HepG2 (cell line): Measurements from ENCODE around the gene PROX1. TPM values are rescaled to one million over a fixed set of nuclear protein-coding genes. Genes with fewer than 3 reads are reported as not detected.

Experiments used
- ATAC-seq: fragments of 200-7000 bp; cut with Tn5 transposase; 3 replicates; pipeline ENCODE4 v1.9.1; 2020; ENCODE audit warnings: mild to moderate bottlenecking, moderate library complexity
- BruUV-seq: library from RNA; stranded (reverse); fragments of 400-500 nt; replicated peaks from 2 replicates; lab custom pipeline; 2021; lab: Mats Ljungman, UMichigan
- CTCF ChIA-PET: fragments of 300-600 bp; formaldehyde crosslinking; extraction: SDS; loops from one replicate; lab custom pipeline; 2021; ENCODE audit warnings: low total read pairs, inconsistent platforms, low intra/inter-chr PET ratio; lab: Yijun Ruan, JAX
- POLR2A ChIA-PET: fragments of 350-600 bp; sonication (Branson Sonifier 250); formaldehyde crosslinking; loops from one replicate; lab custom pipeline; 2020; ENCODE audit warnings: antibody characterized with exemption, inconsistent platforms; lab: Yijun Ruan, JAX
- DNase-seq: peaks from one replicate; pipeline ENCODE4 v3.0.0-alpha.2; 2015; ENCODE audit warnings: low spot score
- FAIRE-seq: peaks from 3 replicates; lab custom pipeline; 2011; peaks lifted over from hg19 to GRCh38; lab: Jason Lieb, UNC
- H2AFZ ChIP-seq: one replicate; pipeline ENCODE4 v1.6.1; 2011; ENCODE audit warnings: low read length, inconsistent platforms
- H3K27ac ChIP-seq: fragments of 300-600 bp; 3 replicates; pipeline ENCODE4 v1.8.0; 2011; ENCODE audit warnings: mixed run types, mild to moderate bottlenecking, mixed read lengths, low read length, inconsistent platforms; ENCODE audit not compliant: insufficient read depth; ENCODE audit errors: extremely low read length
- H3K27me3 ChIP-seq, 2 experiments: fragments of 200-600 bp in 1 of 2; 2 replicates in 1 of 2; 3 replicates in 1 of 2; pipeline versions ENCODE4 v1.6.0 to v1.8.0; 2011; ENCODE audit warnings: low read length in 2 of 2, mild to moderate bottlenecking in 2 of 2, moderate library complexity in 2 of 2, inconsistent platforms in 1 of 2; ENCODE audit not compliant: insufficient read depth in 2 of 2, control insufficient read depth in 1 of 2
- H3K36me3 ChIP-seq, 2 experiments: fragments of 200-600 bp in 1 of 2; replicated peaks in 1 of 2; 2 replicates in 1 of 2; 3 replicates in 1 of 2; pipeline versions ENCODE4 v1.5.1 to v1.8.0; 2011; ENCODE audit warnings: low read length in 2 of 2, inconsistent platforms in 1 of 2; ENCODE audit not compliant: insufficient read depth in 2 of 2, control insufficient read depth in 1 of 2
- H3K4me1 ChIP-seq: 2 replicates; pipeline ENCODE4 v1.5.1; 2012; ENCODE audit warnings: low read length, inconsistent platforms; ENCODE audit not compliant: insufficient read depth
- H3K4me2 ChIP-seq: 2 replicates; pipeline ENCODE4 v1.6.0; 2011; ENCODE audit warnings: low read depth, low read length, inconsistent platforms
- H3K4me3 ChIP-seq, 3 experiments: fragments of 200-600 bp in 1 of 3; sonication (generic), shearing (Covaris generic) in 1 of 3; replicated peaks in 1 of 3; 2 replicates each; pipeline ENCODE4 v1.5.1; 2011 to 2016; ENCODE audit warnings: low read length in 3 of 3, inconsistent platforms in 2 of 3, low read depth in 2 of 3, mild to moderate bottlenecking in 2 of 3, control low read depth in 1 of 3, mixed read lengths in 1 of 3; ENCODE audit not compliant: insufficient read depth in 1 of 3
- H3K79me2 ChIP-seq: one replicate; pipeline ENCODE4 v1.6.1; 2011; ENCODE audit warnings: low read length, inconsistent platforms; ENCODE audit not compliant: insufficient read depth
- H3K9ac ChIP-seq: 2 replicates; pipeline ENCODE4 v1.6.0; 2011; ENCODE audit warnings: mild to moderate bottlenecking, low read depth, low read length, inconsistent platforms; ENCODE audit not compliant: insufficient read depth
- H3K9me3 ChIP-seq: 2 replicates; pipeline ENCODE4 v1.5.1; 2012; ENCODE audit warnings: mild to moderate bottlenecking, low read length
- H4K20me1 ChIP-seq: 2 replicates; pipeline ENCODE4 v1.6.0; 2011; ENCODE audit warnings: inconsistent platforms, mild to moderate bottlenecking, low read length, moderate library complexity; ENCODE audit not compliant: insufficient read depth
- ARNT2 ChIP-seq: sonication (generic); formaldehyde crosslinking; IDR thresholded peaks from 2 replicates; pipeline ENCODE4 v1.8.0; 2022; ENCODE audit warnings: mild to moderate bottlenecking, low read depth, missing genetic modification reagents, moderate library complexity
- ATF3 ChIP-seq: sonication (generic); formaldehyde crosslinking; IDR thresholded peaks from 2 replicates; pipeline ENCODE4 v1.4.0; 2020; ENCODE audit warnings: missing genetic modification reagents
- BHLHE40 ChIP-seq: IDR thresholded peaks from 2 replicates; pipeline ENCODE4 v1.6.1; 2011; ENCODE audit warnings: low read length, improper control_type of control experiment
- ELF4 ChIP-seq: sonication (generic); formaldehyde crosslinking; IDR thresholded peaks from 2 replicates; pipeline ENCODE4 v1.5.0; 2020; ENCODE audit warnings: missing genetic modification reagents, mild to moderate bottlenecking, moderate library complexity, borderline replicate concordance
- HES4 ChIP-seq: sonication (generic); formaldehyde crosslinking; IDR thresholded peaks from 2 replicates; pipeline ENCODE4 v1.9.0; 2021; ENCODE audit warnings: mild to moderate bottlenecking, missing genetic modification reagents, borderline replicate concordance
- HOXA7 ChIP-seq: sonication (generic); formaldehyde crosslinking; IDR thresholded peaks from 2 replicates; pipeline ENCODE4 v1.8.1; 2022; ENCODE audit warnings: mild to moderate bottlenecking, missing genetic modification reagents, moderate library complexity
- KAT7 ChIP-seq: IDR thresholded peaks from 2 replicates; pipeline ENCODE4 v1.6.1; 2018; ENCODE audit warnings: borderline replicate concordance, missing compliant biosample characterization
- KDM3A ChIP-seq: IDR thresholded peaks from 2 replicates; pipeline ENCODE4 v1.6.1; 2018; ENCODE audit warnings: low read depth, missing compliant biosample characterization
- NFRKB ChIP-seq: fragments of 450-650 bp; IDR thresholded peaks from 2 replicates; pipeline ENCODE4 v1.6.1; 2017
- SMARCE1 ChIP-seq: fragments of 450-650 bp; IDR thresholded peaks from 2 replicates; pipeline ENCODE4 v1.6.1; 2017; ENCODE audit warnings: borderline replicate concordance
- ZIK1 ChIP-seq: sonication (generic); formaldehyde crosslinking; IDR thresholded peaks from 2 replicates; pipeline ENCODE4 v1.5.0; 2020; ENCODE audit warnings: mild to moderate bottlenecking, low read depth, missing genetic modification reagents, borderline replicate concordance
- WGBS: methylation state at CpG from one replicate; pipeline ENCODE4 v1.1.6; 2017; ENCODE audit warnings: low lambda C conversion rate; 5-methylcytosine and 5-hydroxymethylcytosine counted together
- in situ Hi-C: cut with HindIII; loops from 2 replicates; pipeline ENCODE4 v1.10.0; 2017; ENCODE audit warnings: low pct_unique_long_range_greater_than_20kb; ENCODE audit not compliant: extremely low pct_ligation_motif_present
- intact Hi-C: fragments of 100-400 bp; cut with micrococcal nuclease; formaldehyde crosslinking; loops from one replicate; pipeline ENCODE4 v1.10.0; 2022; ENCODE audit not compliant: unreplicated experiment
- polyA plus RNA-seq, 8 experiments: library from polyadenylated mRNA; depleted of rRNA in 3 of 8; stranded (reverse) in 7 of 8; unstranded in 1 of 8; fragments of >200 nt; fragmentation: Illumina TruSeq in 4 of 8; extraction: Trizol in 4 of 8; gene quantifications; 2 replicates each; pipeline versions ENCODE4 v1.2.1 to v1.2.3, GENCODE V29; 2011 to 2016; ENCODE audit warnings: low read depth in 4 of 8, missing spikeins in 1 of 8, mixed read lengths in 1 of 8; ENCODE audit not compliant: insufficient read depth in 1 of 8
- total RNA-seq, 5 experiments: library from RNA; depleted of rRNA; stranded (reverse); fragments of >200 nt; fragmentation: Illumina TruSeq; extraction: Trizol; gene quantifications; 2 replicates each; pipeline ENCODE4 v1.2.3, GENCODE V29; 2016; ENCODE audit warnings: low read depth in 1 of 5
- TF ChIP-seq, protein P1 (sequence below): sonication (generic); formaldehyde crosslinking; IDR thresholded peaks from 2 replicates; pipeline ENCODE4 v1.5.0; 2020; ENCODE audit warnings: missing genetic modification reagents, mild to moderate bottlenecking, borderline replicate concordance

Gene PROX1
- total and polyA plus RNA-seq, 2 of the 13 experiments (the other 11 are each of a cell fraction or from before 2014, with no cell fraction given): 12.3 to 30.2 TPM

DNA sequence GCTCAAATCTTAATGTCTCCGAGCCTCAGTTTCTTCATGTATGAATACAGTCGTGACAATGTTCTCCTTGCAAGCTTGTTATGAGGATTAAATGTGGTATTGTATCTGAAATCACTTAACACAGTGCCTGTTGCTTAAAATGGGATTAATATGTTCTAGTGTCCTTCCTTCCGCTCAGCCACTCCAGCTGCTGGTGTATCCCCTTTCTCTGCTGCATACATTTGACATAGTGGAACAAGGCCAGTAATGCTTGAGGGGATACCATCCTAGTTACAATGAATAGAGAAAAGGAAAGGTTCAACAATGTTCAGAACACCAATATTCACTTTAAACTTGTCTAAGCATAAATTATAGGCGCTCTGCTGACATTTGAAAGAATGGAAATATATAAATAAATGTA is 64.0 kb downstream of the PROX1 start:
- H3K27ac ChIP-seq: peak overlapping the region; percentile 91
- ATAC-seq (no peak), FAIRE-seq (no peak), DNase-seq (no peak)
- peaks cover 6% of the 10 kb centered on the region; the same call in 1 of the 2 replicates for H3K9me3 ChIP-seq
- peak overlapping the region in 1 of 3 experiments; percentile 23; a peak in 1 of 6 replicates for H3K4me3 ChIP-seq
- no peaks in the 10 kb centered on the region for H3K27me3 ChIP-seq
- no TSS peak for BruUV-seq
- H3K79me2 ChIP-seq: no peaks in the 10 kb centered on the region
- no peak overlapping the region for H2AFZ ChIP-seq
- ChIA-PET POLR2A (interaction anchor here (0.9 to 4.9 kb wide), 15 partner anchors 9 to 479 kb away, joined by 3 to 150 read pairs (median 10); partner anchors contain the start of gene PROX1), CTCF (no interaction called here)
- peaks cover 63% of the 10 kb centered on the region for H3K4me1 ChIP-seq
- WGBS: 98% methylated on average over 4 of the region's 4 CpGs
- TF ChIP-seq SMARCE1 (no peak), NFRKB (no peak), KDM3A (no peak), HES4 (CRISPR knock-in tag) (no peak), HOXA7 (CRISPR knock-in tag) (no peak), ZIK1 (CRISPR knock-in tag) (no peak), ELF4 (CRISPR knock-in tag) (no peak), ATF3 (CRISPR knock-in tag) (no peak), KAT7 (CRISPR knock-in tag) (no peak), ARNT2 (CRISPR knock-in tag) (no peak), BHLHE40 (no peak)
- TF ChIP-seq, protein P1, sequence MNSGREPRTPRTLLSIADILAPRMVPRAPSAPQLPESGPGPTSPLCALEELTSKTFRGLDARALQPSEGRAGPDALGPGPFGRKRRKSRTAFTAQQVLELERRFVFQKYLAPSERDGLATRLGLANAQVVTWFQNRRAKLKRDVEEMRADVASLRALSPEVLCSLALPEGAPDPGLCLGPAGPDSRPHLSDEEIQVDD: no peak
- no peaks in the 10 kb centered on the region for H3K36me3 ChIP-seq
- intact Hi-C loops: loop anchor here (2.0 to 5.0 kb wide), 4 partner anchors 23 to 71 kb away; partner anchors contain the start of gene PROX1
- H3K4me2 ChIP-seq: peak overlapping the region; percentile 65
- H3K9ac ChIP-seq: peak overlapping the region; percentile 60
- in situ Hi-C loops: no loop called here
- H4K20me1 ChIP-seq: no peaks in the 10 kb centered on the region
